Limb (tissue), 2 donors: ENCODE results near the gene MMP21.

Experiments used
- DNase-seq, 2 donors: peaks; one replicate each; pipeline ENCODE4 v3.0.0-alpha.2; 2016; ENCODE audit errors: extremely low spot score in 2 of 2

Gene MMP21

GRCh38 chr10:125765835-125766234 is 9.8 kb downstream of the MMP21 start:
- DNase-seq = no peak

- DNase-seq = no peak
Observed at GRCh38 chr10:125762692-125763648, 12.7 kb downstream of the MMP21 start.

- no peak for DNase-seq
Observed at GRCh38 chr10:125761961-125762360, 13.7 kb downstream of the MMP21 start.

- DNase-seq = no peak
Observed at GRCh38 chr10:125757742-125758141, 17.9 kb downstream of the MMP21 start.

GRCh38 chr10:125756853-125757487 is 18.7 kb downstream of the MMP21 start:
- DNase-seq = no peak

DNA sequence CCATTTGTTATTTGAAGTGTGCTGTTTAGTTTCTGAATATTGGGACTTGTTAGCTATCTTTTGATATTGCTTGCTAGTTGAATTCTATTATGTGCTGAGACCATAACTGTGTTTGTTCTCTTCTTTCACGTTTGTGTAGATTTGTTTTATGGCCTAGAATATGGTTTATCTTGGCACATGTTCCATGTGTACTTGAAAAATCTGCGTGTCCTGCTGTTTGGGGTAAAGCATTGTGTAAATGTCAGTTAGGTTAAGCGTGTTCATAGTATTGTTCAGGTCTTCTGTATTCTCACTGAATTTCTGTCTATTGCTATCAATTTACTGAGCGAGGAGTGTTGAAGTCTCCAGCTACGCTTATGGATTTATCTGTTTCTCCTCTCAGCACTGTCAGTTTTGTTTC is 19.4 kb downstream of the MMP21 start:
- DNase-seq = no peak

DNA sequence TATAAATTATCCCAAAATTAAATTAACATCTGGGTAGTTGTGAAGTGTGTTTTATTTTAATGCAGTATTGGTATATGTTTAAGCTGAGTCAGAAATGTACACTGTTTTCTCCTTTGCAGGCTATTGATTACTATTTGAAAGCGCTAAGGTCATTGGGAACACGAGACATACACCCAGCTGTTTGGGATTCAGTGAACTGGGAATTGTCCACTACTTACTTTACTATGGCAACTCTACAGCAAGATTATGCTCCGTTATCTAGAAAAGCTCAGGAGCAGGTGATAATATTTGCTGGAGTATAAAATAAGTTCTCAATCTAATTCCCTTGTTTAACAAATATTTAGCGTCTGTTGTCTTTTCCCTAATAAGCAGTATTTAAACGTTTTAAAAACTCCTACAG is 28.2 kb downstream of the MMP21 start:
- DNase-seq = no peak

GRCh38 chr10:125744909-125745308 is 30.7 kb downstream of the MMP21 start:
- no peak for DNase-seq

GRCh38 chr10:125742465-125742864 is 33.2 kb downstream of the MMP21 start:
- peak in 1 of 2 donors; percentile 17 for DNase-seq

DNA sequence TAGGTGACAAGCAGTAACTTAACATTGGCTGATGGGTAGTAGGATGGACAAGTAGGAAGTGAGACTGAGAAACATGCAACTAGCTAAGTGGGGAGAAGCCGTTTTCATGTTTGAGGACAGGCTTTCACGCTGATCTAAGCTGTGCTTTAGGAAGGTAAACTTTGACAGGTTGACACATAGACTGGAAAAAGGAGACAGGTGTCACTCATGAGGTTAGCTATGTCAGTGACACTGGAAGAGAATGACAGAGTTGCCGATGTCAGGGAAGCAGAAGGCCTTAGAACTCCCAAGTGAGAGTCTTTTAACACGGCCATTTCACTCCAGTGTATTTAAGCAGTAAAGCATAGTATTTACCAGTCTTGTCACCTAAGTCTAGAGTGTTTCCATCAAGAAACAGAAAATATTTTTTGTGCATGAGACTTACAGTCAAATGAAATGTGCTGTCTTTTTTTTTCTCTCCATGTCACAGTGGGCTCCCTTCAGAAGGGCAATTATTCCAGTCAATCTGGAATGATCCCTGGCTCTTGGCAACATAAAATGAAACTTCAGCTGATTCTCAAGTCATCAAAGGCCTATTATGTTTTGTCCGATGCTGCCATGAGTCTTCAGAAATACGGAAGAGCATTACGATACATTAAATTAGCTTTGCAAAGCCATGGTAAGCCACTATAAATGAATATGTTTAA is 35.5 kb downstream of the MMP21 start:
- no peak for DNase-seq

- no peak for DNase-seq
Observed at GRCh38 chr10:125738206-125738605, 37.4 kb downstream of the MMP21 start.

DNA sequence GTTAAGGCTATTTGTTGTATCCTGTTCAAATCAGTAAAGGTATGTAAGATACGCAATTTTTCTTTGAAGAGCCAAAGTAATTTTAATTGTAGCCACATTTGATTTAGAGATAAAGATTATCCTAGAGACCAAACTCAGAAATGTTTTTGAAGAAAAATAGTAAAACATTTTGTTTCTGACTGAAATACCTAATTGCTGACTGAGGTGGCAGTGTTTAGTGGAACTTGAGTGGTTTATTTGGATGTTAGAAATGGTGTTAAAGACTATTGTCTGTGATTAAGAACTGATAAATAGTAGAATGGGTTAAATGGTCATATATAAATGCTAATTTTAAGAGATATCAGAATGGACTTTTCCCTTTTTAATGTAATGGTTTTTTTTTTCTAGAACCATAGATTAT is 40.8 kb downstream of the MMP21 start:
- no peak for DNase-seq

DNA sequence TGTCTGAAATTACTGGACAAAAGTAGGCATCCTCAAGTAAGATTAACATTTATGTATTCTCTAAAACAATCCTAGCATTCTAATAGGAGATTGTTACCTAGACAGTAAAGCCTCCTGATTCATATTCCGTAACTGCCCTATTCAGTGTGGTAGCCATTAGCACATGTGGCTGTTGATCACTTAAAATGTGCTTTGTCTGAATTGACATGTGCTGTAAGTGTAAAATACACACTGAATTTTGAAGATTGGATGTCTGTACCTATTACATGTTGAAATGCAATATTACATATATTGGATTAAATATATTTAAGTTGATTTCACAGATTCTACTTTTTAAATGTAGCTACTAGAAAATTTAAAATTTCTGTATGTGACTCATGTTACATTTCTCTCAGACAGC is 41.5 kb downstream of the MMP21 start:
- no peak for DNase-seq

DNA sequence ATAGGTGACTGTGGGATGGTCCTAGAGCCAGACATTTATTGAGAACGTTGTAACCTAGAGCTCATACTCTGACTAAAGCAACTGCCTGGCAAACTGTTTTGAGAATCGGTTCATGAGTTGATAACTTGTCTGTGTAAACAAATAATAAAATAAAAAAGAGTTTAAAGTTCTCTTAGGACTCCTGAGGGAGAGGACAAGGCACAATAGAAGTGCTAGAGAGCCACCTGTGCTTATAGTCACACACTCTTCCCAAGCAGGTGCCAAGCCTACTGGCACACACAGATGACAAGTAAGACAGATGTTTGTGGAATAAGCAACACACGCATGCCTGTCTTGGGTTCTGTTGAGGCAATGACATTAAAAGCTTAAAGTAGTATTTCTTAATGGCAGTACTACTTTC is 48.2 kb downstream of the MMP21 start:
- DNase-seq = no peak

DNA sequence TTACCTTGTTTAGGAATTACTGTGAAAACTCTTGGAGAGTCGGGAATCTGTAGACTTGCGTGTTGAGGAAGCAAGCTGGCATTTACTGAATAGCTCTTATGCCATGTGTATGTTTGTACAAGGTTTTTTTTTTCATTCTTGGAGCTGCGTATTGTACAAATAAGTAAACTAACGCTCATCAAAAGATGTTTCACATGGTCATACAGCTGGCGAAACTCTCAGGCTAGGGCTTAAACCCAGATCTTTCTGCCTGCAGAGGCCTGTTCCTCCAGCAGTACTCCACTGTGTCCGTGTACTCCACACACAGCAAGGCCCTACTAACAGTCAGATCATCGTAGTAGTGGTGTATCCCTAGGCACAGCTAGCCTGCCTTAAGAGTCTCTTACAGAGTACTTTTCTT is 48.7 kb downstream of the MMP21 start:
- DNase-seq = no peak

- no peak for DNase-seq
Observed at GRCh38 chr10:125722811-125723210, 52.8 kb downstream of the MMP21 start.

- no peak for DNase-seq
Observed at GRCh38 chr10:125721035-125721434, 54.6 kb downstream of the MMP21 start.

GRCh38 chr10:125720002-125720382 is 55.6 kb downstream of the MMP21 start:
- DNase-seq = no peak

DNA sequence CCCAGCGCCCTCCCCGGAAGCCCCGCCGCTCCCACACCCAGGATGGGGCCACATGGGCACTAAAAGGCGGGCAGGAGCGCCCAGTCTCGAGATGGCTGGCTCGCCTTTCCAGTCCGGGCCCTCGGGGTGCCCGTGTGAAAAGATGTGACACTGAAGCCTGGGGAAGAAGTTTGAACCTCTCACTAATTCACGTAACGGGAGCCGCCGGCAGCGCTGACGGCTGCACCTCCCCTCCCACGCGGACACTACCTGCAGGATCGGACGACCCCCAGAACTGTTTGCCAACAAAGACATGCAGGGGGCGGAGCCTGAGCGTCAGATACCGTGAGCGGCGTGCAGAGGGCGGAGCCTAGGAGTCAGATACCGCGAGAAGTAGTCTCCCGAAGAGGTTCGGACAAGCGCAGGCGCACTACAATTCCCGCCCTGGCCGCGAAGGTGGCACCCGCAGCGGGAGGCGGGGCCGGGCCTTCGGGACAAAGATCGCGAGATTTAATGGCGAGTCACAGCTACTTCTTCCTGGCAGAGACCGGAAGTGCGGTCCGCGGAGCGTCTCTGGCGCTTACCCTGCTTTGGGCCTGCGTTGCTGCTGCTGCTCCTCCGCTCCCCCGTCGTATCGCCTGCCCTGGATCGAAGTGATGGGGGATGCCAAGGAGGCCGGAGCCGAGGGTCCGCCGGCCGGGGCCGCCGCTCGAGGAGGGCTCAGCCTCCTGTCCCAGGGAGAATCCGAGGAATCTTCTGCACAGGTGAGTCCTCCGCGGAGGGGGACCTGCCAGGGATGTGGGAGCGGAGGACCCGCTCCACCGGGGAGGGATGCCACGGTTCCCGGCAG is 56.2 kb downstream of the MMP21 start, which contains the start of gene EDRF1:
EDRF1 (plus strand) TSS at position 537 of the 829 bp plus-strand sequence; CDS start at position 636, 99 bp downstream.
- peak; percentile 100 for DNase-seq
